Stimulated activated CD8-positive, alpha-beta memory T cell treated with anti-CD3 and anti-CD28 coated beads, Interleukin-12 subunit alpha, Interleukin-12 subunit beta, amount 100 ng/mL, for 24 hours (primary cell): ENCODE measurements around the gene SLC8B1.

Experiments
- DNase-seq: peaks from one replicate; pipeline ENCODE4 v3.0.0-alpha.2; 2020; ENCODE audit errors: extremely low read depth

The SLC8B1 gene

GRCh38 chr12:113292547-113292946 is 42.4 kb downstream of the SLC8B1 start:
- no peak for DNase-seq

DNA sequence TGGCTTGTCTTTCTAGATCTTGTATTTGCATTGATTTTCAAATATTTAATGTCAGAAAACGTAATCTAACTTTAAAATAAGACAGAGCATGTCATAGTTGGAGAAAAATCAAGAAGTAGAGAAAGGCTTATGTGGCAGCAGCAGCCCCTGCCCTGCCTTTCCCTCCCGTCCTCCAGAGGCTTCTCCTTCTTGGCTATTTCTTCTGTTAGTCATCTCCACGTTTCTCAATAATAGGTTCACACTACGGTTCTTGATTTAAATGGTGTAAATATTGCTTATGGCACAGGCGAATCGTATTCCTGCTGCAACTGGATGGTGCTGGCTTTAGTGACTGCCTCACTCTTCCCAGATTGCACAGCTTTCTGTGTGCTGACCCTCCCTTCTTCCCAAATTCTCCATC is 42.8 kb downstream of the SLC8B1 start:
- no peak for DNase-seq

DNA sequence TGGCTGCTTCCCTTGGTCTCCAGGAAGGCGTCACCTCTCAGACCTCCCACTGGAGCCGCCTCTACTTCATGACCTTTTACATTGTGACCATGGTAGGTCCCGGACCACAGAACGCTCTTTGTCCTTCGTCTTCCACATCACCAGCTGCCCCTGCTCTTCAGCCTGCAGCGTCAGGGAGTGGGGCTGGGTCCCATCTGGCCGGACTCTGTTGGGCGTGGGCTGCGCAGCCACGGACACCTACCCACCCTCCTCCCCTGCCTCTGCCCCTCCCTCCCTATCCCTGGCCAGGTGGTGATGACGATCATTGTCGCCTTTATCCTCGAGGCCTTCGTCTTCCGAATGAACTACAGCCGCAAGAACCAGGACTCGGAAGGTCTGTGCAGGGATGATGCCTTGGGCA is 43.3 kb downstream of the SLC8B1 start:
- DNase-seq: no peak

- DNase-seq: no peak
These were observed 44.4 kb downstream of the SLC8B1 start for GRCh38 chr12:113290506-113290905.

- DNase-seq: no peak
These were observed 45.5 kb downstream of the SLC8B1 start for GRCh38 chr12:113289361-113289760.

GRCh38 chr12:113287899-113288282 is 47.0 kb downstream of the SLC8B1 start:
- DNase-seq: no peak

GRCh38 chr12:113287146-113287898 is 47.6 kb downstream of the SLC8B1 start:
- DNase-seq: no peak

DNA sequence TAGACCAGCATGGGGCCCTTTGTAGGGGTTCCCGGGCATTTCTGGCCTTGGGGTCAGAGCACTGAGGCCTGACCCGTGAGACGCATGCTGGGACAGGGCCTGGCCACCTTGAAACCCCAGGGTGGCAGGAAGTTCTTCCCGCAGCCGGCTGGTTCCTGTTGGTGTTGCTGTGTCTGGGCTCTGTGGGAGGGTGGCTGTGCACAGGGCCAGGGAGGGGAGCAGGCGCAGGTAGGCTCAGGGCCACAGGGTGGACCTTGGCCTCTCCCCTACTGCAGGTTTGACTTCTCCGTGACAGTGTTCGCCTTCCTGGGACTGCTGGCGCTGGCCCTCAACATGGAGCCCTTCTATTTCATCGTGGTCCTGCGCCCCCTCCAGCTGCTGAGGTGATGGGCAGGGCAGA is 48.2 kb downstream of the SLC8B1 start:
- no peak for DNase-seq

DNA sequence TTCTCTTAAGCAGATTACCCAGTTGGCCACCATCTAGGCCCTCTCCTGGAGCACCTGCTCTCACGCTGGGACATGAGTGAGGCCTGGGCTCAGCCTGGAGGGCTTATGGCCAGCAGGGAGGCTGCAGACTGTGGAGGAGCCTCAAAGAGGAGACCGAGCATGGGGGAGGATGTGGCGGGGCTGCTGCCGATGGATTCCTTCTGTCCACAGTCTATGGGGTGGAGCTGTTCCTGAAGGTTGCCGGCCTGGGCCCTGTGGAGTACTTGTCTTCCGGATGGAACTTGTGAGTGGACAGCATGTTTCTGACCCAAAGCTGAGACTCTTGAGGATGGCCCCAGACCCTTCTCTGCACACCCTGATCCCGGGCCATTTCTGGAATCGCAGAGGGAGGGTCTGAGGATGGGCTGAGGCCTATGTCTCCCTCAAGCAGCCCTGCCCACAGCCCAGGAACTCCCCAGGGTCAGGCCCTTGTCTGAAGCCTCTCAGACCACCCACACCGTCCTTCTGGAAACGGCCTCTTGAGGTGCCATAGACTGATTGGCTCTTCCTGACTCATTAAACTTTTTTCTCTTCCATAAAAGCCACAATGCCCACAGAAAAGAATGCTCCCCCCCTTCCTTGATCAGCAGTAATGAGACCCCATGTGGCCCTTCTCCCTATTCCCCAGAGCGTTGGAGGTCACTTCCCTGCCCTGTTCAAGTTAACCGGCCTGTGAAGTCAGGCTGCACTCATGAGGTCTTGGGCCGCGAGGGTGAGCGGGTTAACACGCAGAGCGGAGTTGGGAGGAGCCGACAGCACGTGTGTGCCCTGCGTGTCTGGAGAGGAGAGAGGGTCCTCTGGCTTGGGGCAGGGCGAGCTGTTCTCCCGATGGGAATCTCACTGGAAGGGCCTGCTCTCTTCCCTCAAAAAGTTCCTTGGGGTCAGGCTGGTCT is 49.0 kb downstream of the SLC8B1 start:
- no peak for DNase-seq

DNA sequence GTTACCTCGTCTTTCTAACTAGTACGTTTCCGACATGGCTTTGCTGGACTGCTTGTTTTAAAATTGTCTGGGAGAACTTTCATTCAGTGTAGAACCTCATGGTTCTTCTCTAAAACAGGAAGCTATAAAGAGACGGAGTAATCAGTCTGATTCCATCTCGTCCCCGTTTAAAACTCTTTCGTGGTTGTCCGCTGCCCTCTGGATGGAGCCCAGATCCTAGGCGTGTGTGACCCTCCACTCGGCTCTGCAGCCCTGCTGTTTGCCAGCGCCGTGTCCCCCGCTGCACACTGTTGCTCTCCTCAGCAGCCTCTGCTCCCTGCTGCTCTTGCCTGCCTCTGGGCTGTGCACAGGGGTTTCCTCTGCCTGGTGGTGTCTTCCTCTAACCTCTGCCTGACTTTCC is 50.2 kb downstream of the SLC8B1 start:
- no peak for DNase-seq

- no peak for DNase-seq
These were observed 56.3 kb downstream of the SLC8B1 start for GRCh38 chr12:113278633-113279032.

- no peak for DNase-seq
These were observed 56.8 kb downstream of the SLC8B1 start for GRCh38 chr12:113278141-113278540.

DNA sequence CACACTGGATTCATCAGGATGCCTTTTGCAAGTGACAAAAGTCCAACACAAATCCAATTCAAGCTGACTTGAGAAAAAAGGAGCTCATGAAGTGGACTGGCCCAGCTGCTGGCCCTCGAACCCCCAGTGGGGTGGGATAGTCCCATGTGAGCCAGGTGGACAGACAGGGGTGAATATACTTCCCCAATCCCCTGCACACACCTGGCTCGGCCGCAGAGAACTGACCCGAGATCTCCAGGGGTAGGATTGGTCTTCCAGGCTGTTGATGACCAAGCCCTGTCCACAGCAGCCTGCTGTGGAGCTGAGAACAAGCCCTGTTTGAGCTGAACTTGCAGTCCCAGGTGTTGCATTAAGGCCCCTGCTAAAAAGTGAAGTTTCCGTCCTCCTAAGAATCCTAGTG is 57.4 kb downstream of the SLC8B1 start:
- no peak for DNase-seq

GRCh38 chr12:113276946-113277500 is 57.9 kb downstream of the SLC8B1 start:
- DNase-seq: no peak

DNA sequence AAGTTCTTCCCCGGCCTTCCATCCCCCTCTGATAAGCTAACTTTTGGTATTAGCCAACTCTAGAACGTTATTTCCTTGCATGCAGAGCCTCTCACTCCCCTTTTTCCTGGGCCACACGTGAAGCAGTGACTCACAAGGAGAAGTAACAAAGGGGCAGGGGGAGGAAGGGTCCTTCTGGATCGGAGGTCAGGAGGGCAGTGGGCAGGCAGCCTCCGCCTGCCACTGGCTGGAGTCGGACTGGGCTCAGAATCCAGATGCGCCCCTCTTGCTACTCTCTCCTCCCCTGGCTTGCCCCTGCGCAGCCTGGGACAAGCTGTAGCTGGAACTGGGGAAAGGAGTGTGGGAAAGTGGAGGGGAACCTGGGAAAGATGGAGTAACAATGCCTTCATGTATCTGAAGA is 58.6 kb downstream of the SLC8B1 start:
- no peak for DNase-seq

- no peak for DNase-seq
These were observed 60.1 kb downstream of the SLC8B1 start for GRCh38 chr12:113274848-113275247.

- no peak for DNase-seq
These were observed 61.7 kb downstream of the SLC8B1 start for GRCh38 chr12:113273053-113273725.

GRCh38 chr12:113271853-113272561 is 62.9 kb downstream of the SLC8B1 start:
- no peak for DNase-seq

DNA sequence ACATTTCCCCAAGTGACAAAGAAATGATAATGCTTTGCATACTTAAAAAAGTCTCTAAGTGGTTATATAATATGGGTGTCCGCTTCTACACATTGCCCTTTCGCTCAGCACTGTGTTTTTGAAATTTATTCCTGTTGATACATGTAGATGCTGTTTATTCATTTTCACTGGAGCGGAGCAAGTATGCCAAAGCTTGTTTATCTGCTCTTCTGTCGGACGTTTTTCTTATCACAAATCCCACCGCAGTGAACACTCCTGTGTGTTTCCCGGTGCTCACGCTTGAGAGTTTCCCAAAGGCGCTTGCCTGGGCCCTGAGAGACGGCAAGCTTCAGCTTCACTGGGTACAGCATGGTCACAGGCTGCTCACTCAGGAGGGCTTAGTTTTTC is 63.5 kb downstream of the SLC8B1 start:
- DNase-seq: no peak

GRCh38 chr12:113270709-113271009 is 64.2 kb downstream of the SLC8B1 start:
- DNase-seq: no peak

- no peak for DNase-seq
These were observed 65.5 kb downstream of the SLC8B1 start for GRCh38 chr12:113269257-113269943.
